A549 (cell line): ENCODE data around the gene VWA8. TPM values are rescaled to one million over a fixed set of nuclear protein-coding genes. Genes with fewer than 3 reads are reported as not detected.

Experiments
- ATAC-seq, 2 experiments: fragments of 200-7000 bp in 1 of 2; fragments of >200 bp in 1 of 2; cut with Nextera tagmentation in 1 of 2; cut with Tn5 transposase in 1 of 2; 3 replicates each; pipeline versions ENCODE4 v1.8.0 to v1.9.1; 2018 to 2020; ENCODE audit warnings: mild to moderate bottlenecking in 1 of 2, moderate library complexity in 1 of 2
- CTCF ChIA-PET: fragments of 300-600 bp; sonication (Branson Sonifier 250); formaldehyde crosslinking; extraction: SDS; loops from one replicate; lab custom pipeline; 2021; ENCODE audit warnings: antibody characterized with exemption, inconsistent platforms; lab: Yijun Ruan, JAX
- POLR2A ChIA-PET: fragments of 350-600 bp; formaldehyde crosslinking; extraction: SDS; loops from one replicate; lab custom pipeline; 2021; ENCODE audit warnings: antibody characterized with exemption, inconsistent platforms; lab: Yijun Ruan, JAX
- DNase-seq, 2 experiments: peaks; one replicate each; pipeline versions ENCODE4 v3.0.0 to v3.0.0-alpha.2; 2011 to 2016; ENCODE audit warnings: low read depth in 1 of 2, low spot score in 1 of 2
- FAIRE-seq: peaks from 2 replicates; lab custom pipeline; 2011; peaks lifted over from hg19 to GRCh38; lab: Jason Lieb, UNC
- H3K27ac ChIP-seq, 2 experiments: fragments of >200 bp; sonication (Bioruptor Twin); formaldehyde crosslinking; 3 replicates each; pipeline ENCODE4 v1.5.1; 2016 to 2017
- H3K4me1 ChIP-seq: fragments of >200 bp; sonication (Bioruptor Twin); formaldehyde crosslinking; 3 replicates; pipeline ENCODE4 v1.6.1; 2016
- H3K4me2 ChIP-seq: fragments of >200 bp; sonication (Bioruptor Twin); formaldehyde crosslinking; 3 replicates; pipeline ENCODE4 v1.6.1; 2016
- H3K4me3 ChIP-seq: fragments of >200 bp; sonication (Bioruptor Twin); formaldehyde crosslinking; 3 replicates; pipeline ENCODE4 v1.5.1; 2016
- H3K9me3 ChIP-seq: fragments of >200 bp; sonication (Bioruptor Twin); formaldehyde crosslinking; 3 replicates; pipeline ENCODE4 v1.6.1; 2016
- CHD4 ChIP-seq: fragments of 200-600 bp; sonication (generic); IDR thresholded peaks from 2 replicates; pipeline ENCODE4 v1.6.1; 2016; ENCODE audit warnings: antibody characterized with exemption, mild to moderate bottlenecking, borderline replicate concordance
- EHF ChIP-seq: fragments of 250-450 bp; sonication (Bioruptor Pico); IDR thresholded peaks from 2 replicates; pipeline ENCODE4 v1.5.0; 2020; ENCODE audit warnings: mild to moderate bottlenecking
- EP300 ChIP-seq, 2 experiments: fragments of >200 bp; sonication (Bioruptor Twin); formaldehyde crosslinking; IDR thresholded peaks; 2 replicates in 1 of 2; 3 replicates in 1 of 2; pipeline ENCODE4 v1.6.1; 2016 to 2017
- FOSB ChIP-seq: fragments of 250-450 bp; sonication (Bioruptor Pico); IDR thresholded peaks from 2 replicates; pipeline ENCODE4 v1.5.0; 2020; ENCODE audit warnings: mild to moderate bottlenecking, moderate library complexity
- FOSL2 ChIP-seq, 2 experiments: fragments of 450-650 bp in 1 of 2; fragments of >200 bp in 1 of 2; sonication (Bioruptor Twin) in 1 of 2; formaldehyde crosslinking; IDR thresholded peaks; 2 replicates each; pipeline versions ENCODE4 v1.5.0 to v1.6.1; 2016 to 2020; ENCODE audit warnings: mild to moderate bottlenecking in 1 of 2, moderate library complexity in 1 of 2
- GATA3 ChIP-seq: IDR thresholded peaks from 2 replicates; pipeline ENCODE4 v1.6.1; 2012; ENCODE audit warnings: borderline replicate concordance
- HOXA7 ChIP-seq: fragments of 250-450 bp; sonication (Bioruptor Pico); IDR thresholded peaks from 2 replicates; pipeline ENCODE4 v1.5.0; 2020; ENCODE audit warnings: mild to moderate bottlenecking, moderate library complexity
- HOXB5 ChIP-seq: fragments of 250-450 bp; sonication (Bioruptor Pico); IDR thresholded peaks from 2 replicates; pipeline ENCODE4 v1.5.0; 2020; ENCODE audit warnings: mild to moderate bottlenecking, moderate library complexity
- MAFK ChIP-seq: fragments of 450-650 bp; IDR thresholded peaks from 2 replicates; pipeline ENCODE4 v1.6.1; 2014; ENCODE audit not compliant: partially characterized antibody
- MAX ChIP-seq: IDR thresholded peaks from 2 replicates; pipeline ENCODE4 v1.6.1; 2012
- NR3C1 ChIP-seq: fragments of >200 bp; sonication (Bioruptor Twin); formaldehyde crosslinking; IDR thresholded peaks from 3 replicates; pipeline ENCODE4 v1.6.1; 2017
- POLR2A ChIP-seq: IDR thresholded peaks from 2 replicates; pipeline ENCODE4 v1.6.1; 2012; ENCODE audit warnings: mild to moderate bottlenecking, low read length
- RARB ChIP-seq: fragments of 250-450 bp; sonication (Bioruptor Pico); IDR thresholded peaks from 2 replicates; pipeline ENCODE4 v1.8.0; 2021; ENCODE audit warnings: mild to moderate bottlenecking, moderate library complexity
- RFX5 ChIP-seq: fragments of 450-650 bp; IDR thresholded peaks from 2 replicates; pipeline ENCODE4 v1.7.1; 2014; ENCODE audit warnings: antibody characterized with exemption, mild to moderate bottlenecking, moderate library complexity
- ZFP36 ChIP-seq: fragments of 450-650 bp; IDR thresholded peaks from 2 replicates; pipeline ENCODE4 v1.6.1; 2014; ENCODE audit warnings: borderline replicate concordance; ENCODE audit not compliant: partially characterized antibody
- WGBS: methylation state at CpG from one replicate; pipeline ENCODE4 v1.1.6; 2017; ENCODE audit errors: missing lambda C conversion rate; 5-methylcytosine and 5-hydroxymethylcytosine counted together
- polyA plus RNA-seq, 4 experiments: library from polyadenylated mRNA; depleted of rRNA in 3 of 4; stranded (reverse); fragments of >200 nt; fragmentation: RNase III in 1 of 4; extraction: RNeasy Plus Mini Kit Qiagen cat#74134 plus additional on column Dnase treatment in 1 of 4; gene quantifications; 2 replicates in 3 of 4; 3 replicates in 1 of 4; pipeline ENCODE4 v1.2.3, GENCODE V29; 2011 to 2017
- TF ChIP-seq, protein P1 (sequence below): fragments of 200-600 bp; sonication (generic); IDR thresholded peaks from 2 replicates; pipeline ENCODE4 v1.6.1; 2016; ENCODE audit warnings: antibody characterized with exemption, mild to moderate bottlenecking, moderate library complexity
- TF ChIP-seq, protein P2 (sequence below): fragments of 250-450 bp; sonication (Bioruptor Pico); IDR thresholded peaks from 2 replicates; pipeline ENCODE4 v1.5.0; 2021; ENCODE audit warnings: mild to moderate bottlenecking, moderate library complexity, borderline replicate concordance
- TF ChIP-seq, protein P3 (sequence below): fragments of 250-450 bp; sonication (Bioruptor Pico); IDR thresholded peaks from 2 replicates; pipeline ENCODE4 v1.5.0; 2020; ENCODE audit warnings: low read depth, mild to moderate bottlenecking, moderate library complexity

VWA8 gene
- polyA plus RNA-seq, 2 of the 4 experiments (the other 2 are of a cell fraction) = 6.4 to 15.3 TPM

DNA sequence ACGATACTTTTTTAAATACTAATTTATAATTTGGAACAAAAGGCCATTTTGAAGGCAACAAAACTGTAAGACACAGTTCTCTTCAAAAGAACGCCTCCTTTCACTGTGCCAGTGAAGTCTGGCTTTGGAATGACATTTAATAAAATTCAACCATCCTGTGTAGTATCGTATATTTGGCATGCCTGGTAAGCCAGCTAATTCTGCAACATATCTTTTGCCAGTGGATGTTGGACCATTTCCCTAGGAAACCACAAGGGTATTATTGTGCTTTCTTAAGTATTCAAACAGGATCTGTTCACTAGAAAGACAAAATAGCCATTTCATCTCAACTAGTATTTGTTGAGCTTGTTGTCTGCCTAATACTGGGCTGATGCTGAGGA, 391.9 kb downstream of the VWA8 start:
- CTCF ChIA-PET = interaction anchor here (0.7 kb wide), 1 partner anchor 9 kb away, joined by 4 read pairs; no protein-coding TSS in a partner anchor
- ATAC-seq (no peak), FAIRE-seq (no peak)

GRCh38 chr13:41568143-41568971, 392.6 kb downstream of the VWA8 start:
- no peak for FAIRE-seq
- Histone ChIP-seq H3K4me2 (no peak overlapping the region), H3K27ac (no peak overlapping the region), H3K4me3 (no peak overlapping the region)
- no peak for DNase-seq
- WGBS = 94% methylated on average over 9 of the region's 9 CpGs
- POLR2A ChIA-PET = no interaction called here
- TF ChIP-seq, protein P1, sequence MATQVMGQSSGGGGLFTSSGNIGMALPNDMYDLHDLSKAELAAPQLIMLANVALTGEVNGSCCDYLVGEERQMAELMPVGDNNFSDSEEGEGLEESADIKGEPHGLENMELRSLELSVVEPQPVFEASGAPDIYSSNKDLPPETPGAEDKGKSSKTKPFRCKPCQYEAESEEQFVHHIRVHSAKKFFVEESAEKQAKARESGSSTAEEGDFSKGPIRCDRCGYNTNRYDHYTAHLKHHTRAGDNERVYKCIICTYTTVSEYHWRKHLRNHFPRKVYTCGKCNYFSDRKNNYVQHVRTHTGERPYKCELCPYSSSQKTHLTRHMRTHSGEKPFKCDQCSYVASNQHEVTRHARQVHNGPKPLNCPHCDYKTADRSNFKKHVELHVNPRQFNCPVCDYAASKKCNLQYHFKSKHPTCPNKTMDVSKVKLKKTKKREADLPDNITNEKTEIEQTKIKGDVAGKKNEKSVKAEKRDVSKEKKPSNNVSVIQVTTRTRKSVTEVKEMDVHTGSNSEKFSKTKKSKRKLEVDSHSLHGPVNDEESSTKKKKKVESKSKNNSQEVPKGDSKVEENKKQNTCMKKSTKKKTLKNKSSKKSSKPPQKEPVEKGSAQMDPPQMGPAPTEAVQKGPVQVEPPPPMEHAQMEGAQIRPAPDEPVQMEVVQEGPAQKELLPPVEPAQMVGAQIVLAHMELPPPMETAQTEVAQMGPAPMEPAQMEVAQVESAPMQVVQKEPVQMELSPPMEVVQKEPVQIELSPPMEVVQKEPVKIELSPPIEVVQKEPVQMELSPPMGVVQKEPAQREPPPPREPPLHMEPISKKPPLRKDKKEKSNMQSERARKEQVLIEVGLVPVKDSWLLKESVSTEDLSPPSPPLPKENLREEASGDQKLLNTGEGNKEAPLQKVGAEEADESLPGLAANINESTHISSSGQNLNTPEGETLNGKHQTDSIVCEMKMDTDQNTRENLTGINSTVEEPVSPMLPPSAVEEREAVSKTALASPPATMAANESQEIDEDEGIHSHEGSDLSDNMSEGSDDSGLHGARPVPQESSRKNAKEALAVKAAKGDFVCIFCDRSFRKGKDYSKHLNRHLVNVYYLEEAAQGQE = no peak
- TF ChIP-seq ZFP36 = no peak
- TF ChIP-seq FOSB = no peak
- no peak for TF ChIP-seq CHD4
- TF ChIP-seq EP300 (IDR thresholded peaks at IDR 0.05) = no peak
- TF ChIP-seq, protein P2, sequence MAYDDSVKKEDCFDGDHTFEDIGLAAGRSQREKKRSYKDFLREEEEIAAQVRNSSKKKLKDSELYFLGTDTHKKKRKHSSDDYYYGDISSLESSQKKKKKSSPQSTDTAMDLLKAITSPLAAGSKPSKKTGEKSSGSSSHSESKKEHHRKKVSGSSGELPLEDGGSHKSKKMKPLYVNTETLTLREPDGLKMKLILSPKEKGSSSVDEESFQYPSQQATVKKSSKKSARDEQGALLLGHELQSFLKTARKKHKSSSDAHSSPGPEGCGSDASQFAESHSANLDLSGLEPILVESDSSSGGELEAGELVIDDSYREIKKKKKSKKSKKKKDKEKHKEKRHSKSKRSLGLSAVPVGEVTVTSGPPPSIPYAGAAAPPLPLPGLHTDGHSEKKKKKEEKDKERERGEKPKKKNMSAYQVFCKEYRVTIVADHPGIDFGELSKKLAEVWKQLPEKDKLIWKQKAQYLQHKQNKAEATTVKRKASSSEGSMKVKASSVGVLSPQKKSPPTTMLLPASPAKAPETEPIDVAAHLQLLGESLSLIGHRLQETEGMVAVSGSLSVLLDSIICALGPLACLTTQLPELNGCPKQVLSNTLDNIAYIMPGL (CRISPR knock-in tag) = no peak
- no peak for TF ChIP-seq NR3C1
- TF ChIP-seq, all 56 proteins: peak for 0
- Histone ChIP-seq H3K4me1 (peaks cover 4% of the 10 kb centered on the region; the same call in 1 of the 3 replicates), H3K9me3 (no peaks in the 10 kb centered on the region)
- CTCF ChIA-PET = no interaction called here
- no peak for ATAC-seq

More for the DNA sequence above, 391.9 kb downstream of the VWA8 start:
- Histone ChIP-seq H3K4me2 (no peak overlapping the region), H3K4me3 (no peak overlapping the region), H3K27ac (no peak overlapping the region), H3K4me1 (peaks cover 1% of the 10 kb centered on the region; the same call in 1 of the 3 replicates), H3K9me3 (no peaks in the 10 kb centered on the region)
- TF ChIP-seq ZFP36 (no peak), NR3C1 (no peak), FOSB (no peak), RFX5 (no peak), MAFK (no peak), EHF (CRISPR knock-in tag) (no peak), MAX (no peak), FOSL2 (IDR thresholded peaks at IDR 0.05) (no peak), FOSL2 (CRISPR knock-in tag; IDR thresholded peaks at IDR 0.05) (no peak), HOXA7 (no peak), RARB (CRISPR knock-in tag) (no peak), POLR2A (no peak), HOXB5 (no peak), GATA3 (no peak)
- TF ChIP-seq, protein P3, sequence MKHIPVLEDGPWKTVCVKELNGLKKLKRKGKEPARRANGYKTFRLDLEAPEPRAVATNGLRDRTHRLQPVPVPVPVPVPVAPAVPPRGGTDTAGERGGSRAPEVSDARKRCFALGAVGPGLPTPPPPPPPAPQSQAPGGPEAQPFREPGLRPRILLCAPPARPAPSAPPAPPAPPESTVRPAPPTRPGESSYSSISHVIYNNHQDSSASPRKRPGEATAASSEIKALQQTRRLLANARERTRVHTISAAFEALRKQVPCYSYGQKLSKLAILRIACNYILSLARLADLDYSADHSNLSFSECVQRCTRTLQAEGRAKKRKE (CRISPR knock-in tag) = no peak
- WGBS = 96% methylated on average over 3 of the region's 3 CpGs
- POLR2A ChIA-PET = no interaction called here
- DNase-seq = no peak
